Kidney (tissue), 14 donors: ENCODE results near the gene DNAJB7. TPM values are rescaled to one million over a fixed set of nuclear protein-coding genes. Genes with fewer than 3 reads are reported as not detected.
A peak's percentile ranks its signal among the peaks of the same experiment; 100 is the strongest.

Experiments used
- DNase-seq, 5 donors: peaks; one replicate each; pipeline ENCODE4 v3.0.0-alpha.2; 2013 to 2020
- FAIRE-seq: peaks from 2 replicates; lab custom pipeline; 2012; peaks lifted over from hg19 to GRCh38; lab: Jason Lieb, UNC
- H3K27ac ChIP-seq, 2 donors: one replicate each; pipeline ENCODE4 v1.7.0; 2013; ENCODE audit warnings: low read depth in 2 of 2, low read length in 2 of 2, inconsistent platforms in 1 of 2
- H3K27me3 ChIP-seq: one replicate; pipeline ENCODE4 v1.7.1; 2013; ENCODE audit warnings: low read length, inconsistent platforms; ENCODE audit not compliant: control insufficient read depth, insufficient read depth
- H3K36me3 ChIP-seq, 3 donors: one replicate each; pipeline versions ENCODE4 v1.7.0 to v1.7.1; 2013; ENCODE audit warnings: low read length in 3 of 3, control low read depth in 1 of 3, inconsistent platforms in 1 of 3; ENCODE audit not compliant: insufficient read depth in 3 of 3, control insufficient read depth in 2 of 3
- H3K4me1 ChIP-seq, 3 donors: one replicate each; pipeline versions ENCODE4 v1.7.0 to v1.7.1; 2013; ENCODE audit warnings: low read length in 3 of 3, inconsistent platforms in 1 of 3, low read depth in 1 of 3; ENCODE audit not compliant: control insufficient read depth in 2 of 3, insufficient read depth in 2 of 3
- H3K4me3 ChIP-seq, 3 donors: one replicate each; pipeline versions ENCODE4 v1.7.0 to v1.8.1; 2013; ENCODE audit warnings: low read length in 3 of 3, control low read depth in 1 of 3, inconsistent platforms in 1 of 3
- H3K9ac ChIP-seq, 3 donors: one replicate each; pipeline versions ENCODE4 v1.7.0 to v1.7.1; 2013; ENCODE audit warnings: low read length in 3 of 3, control low read depth in 1 of 3, inconsistent platforms in 1 of 3
- H3K9me3 ChIP-seq, 3 donors: one replicate each; pipeline versions ENCODE4 v1.7.0 to v1.7.1; 2013; ENCODE audit warnings: low read length in 3 of 3, control low read depth in 1 of 3, inconsistent platforms in 1 of 3; ENCODE audit not compliant: control insufficient read depth in 2 of 3, insufficient read depth in 1 of 3
- CTCF ChIP-seq: IDR thresholded peaks from 3 replicates; pipeline ENCODE4 v1.5.1; 2012; ENCODE audit warnings: mild to moderate bottlenecking, moderate library complexity, borderline replicate concordance; ENCODE audit not compliant: insufficient read depth; ENCODE audit errors: extremely low read depth
- intact Hi-C: fragments of 100-400 bp; cut with DNase I; formaldehyde crosslinking; loops from one replicate; pipeline ENCODE4 v1.11.1; 2022
- polyA plus RNA-seq: library from polyadenylated mRNA; stranded (reverse); fragments of 350-450 nt; fragmentation: Illumina TruSeq; extraction: RNeasy Lipid Tissue Mini Kit (QIAGEN cat#74804); gene quantifications from one replicate; pipeline ENCODE4 v1.2.3, GENCODE V29; 2014; ENCODE audit warnings: low read depth, low replicate concordance; ENCODE audit not compliant: insufficient read depth
- total RNA-seq: library from RNA; stranded (reverse); fragmentation: NEBNext Ultra II Directional; extraction: Animal tissue kit (Norgen Biotek cat#: 25700); gene quantifications from one replicate; pipeline ENCODE4 v1.2.1, GENCODE V29; 2021
- donor health status: control.
- donor health status: control.
- donor health status: control.
- donor health status: control.
- donor health status: control.
- donor health status: DM: yes; HTN: yes; CAD: no.
- donor health status: Normal renal cell carcinoma (clear cell type).

The DNAJB7 gene
- total and polyA plus RNA-seq, 2 donors from 2014 or later = not detected

DNA sequence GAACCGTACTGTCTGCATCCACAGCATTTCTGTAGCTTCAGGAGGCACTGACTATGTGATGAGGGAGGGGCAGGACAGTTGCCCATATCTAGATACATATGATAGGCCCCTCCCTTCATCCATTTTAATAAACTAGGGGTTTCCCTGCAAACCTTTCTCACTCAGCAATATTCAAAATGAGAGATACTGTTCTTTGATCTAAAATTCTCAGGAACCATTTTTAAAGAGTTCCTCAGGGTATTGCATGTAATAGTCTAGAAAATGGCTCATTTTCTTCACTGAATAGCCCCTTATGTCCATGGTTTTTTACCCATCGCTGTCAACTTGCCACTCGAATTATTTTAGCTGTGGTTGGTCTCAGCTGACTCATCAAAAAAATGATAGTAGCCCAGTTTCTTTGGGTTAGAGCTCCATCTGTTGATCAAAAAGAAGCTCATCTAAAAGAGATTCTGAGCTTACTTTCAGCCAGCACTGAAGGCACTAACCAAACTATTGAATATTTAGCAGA, 37.0 kb upstream of the DNAJB7 start:
- Histone ChIP-seq H3K9ac (peak overlapping the region in 1 of 3 donors; percentile 31), H3K27me3 (no peaks in the 10 kb centered on the region), H3K36me3 (peaks cover 0 to 2% (median 0%) of the 10 kb centered on the region in 3 donors), H3K4me1 (peaks cover 0 to 2% (median 0%) of the 10 kb centered on the region in 3 donors), H3K27ac (no peak overlapping the region), H3K9me3 (no peaks in the 10 kb centered on the region), H3K4me3 (no peak overlapping the region)
- DNase-seq (peak in 2 of 5 donors; percentile 67 to 74), FAIRE-seq (peak; percentile 62)
- peak; percentile 35 for TF ChIP-seq CTCF
- intact Hi-C loops = no loop called here

- TF ChIP-seq CTCF = no peak
- intact Hi-C loops = no loop called here
- Histone ChIP-seq H3K4me3 (no peak overlapping the region), H3K27me3 (no peaks in the 10 kb centered on the region), H3K9me3 (no peaks in the 10 kb centered on the region), H3K27ac (no peak overlapping the region), H3K4me1 (peaks cover 0 to 2% (median 0%) of the 10 kb centered on the region in 3 donors), H3K36me3 (peaks cover 2 to 11% (median 6%) of the 10 kb centered on the region in 3 donors), H3K9ac (no peak overlapping the region)
- DNase-seq (no peak), FAIRE-seq (no peak)
Measured at GRCh38 chr22:40894417-40894816, 32.5 kb upstream of the DNAJB7 start.

DNA sequence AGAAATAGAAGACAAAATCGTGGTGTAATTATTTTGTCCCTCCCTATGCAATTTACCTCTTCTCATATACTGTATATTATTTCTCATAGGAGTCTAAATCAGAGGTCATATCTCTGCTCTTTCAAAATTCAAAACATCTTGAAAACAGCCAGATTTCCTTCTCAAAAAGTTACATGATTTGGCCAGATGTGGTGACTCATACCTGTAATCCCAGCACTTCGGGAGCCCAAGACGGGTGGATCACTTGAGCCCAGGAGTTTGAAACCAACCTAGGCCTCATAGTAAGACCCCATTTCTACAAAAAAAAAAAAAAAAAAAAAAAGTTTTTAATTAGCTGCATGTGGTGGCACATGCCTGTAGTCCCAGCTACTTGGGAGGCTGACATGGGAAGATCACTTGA, 29.0 kb upstream of the DNAJB7 start:
- H3K9me3 ChIP-seq = no peaks in the 10 kb centered on the region
- intact Hi-C loops = no loop called here
- DNase-seq (no peak), FAIRE-seq (no peak)
- H3K9ac ChIP-seq = no peak overlapping the region
- H3K27ac ChIP-seq = no peak overlapping the region
- H3K4me3 ChIP-seq = no peak overlapping the region
- no peaks in the 10 kb centered on the region for H3K27me3 ChIP-seq
- H3K36me3 ChIP-seq = peaks cover 7 to 41% (median 14%) of the 10 kb centered on the region in 3 donors
- H3K4me1 ChIP-seq = no peaks in the 10 kb centered on the region
- TF ChIP-seq CTCF = no peak

- no peak for FAIRE-seq
- no peaks in the 10 kb centered on the region for H3K4me1 ChIP-seq
- H3K9ac ChIP-seq = no peak overlapping the region
- no peaks in the 10 kb centered on the region for H3K9me3 ChIP-seq
- DNase-seq = no peak
- intact Hi-C loops = no loop called here
- H3K27ac ChIP-seq = no peak overlapping the region
- peaks cover 6 to 41% (median 15%) of the 10 kb centered on the region in 3 donors for H3K36me3 ChIP-seq
- no peak overlapping the region for H3K4me3 ChIP-seq
- TF ChIP-seq CTCF = no peak
- H3K27me3 ChIP-seq = no peaks in the 10 kb centered on the region
Measured at GRCh38 chr22:40889116-40889515, 27.2 kb upstream of the DNAJB7 start.
